LNCAP (cell line): ENCODE measurements around the gene CHRNA4.

Experiments used
- TF ChIP-seq, protein P1 (sequence below): fragments of 450-650 bp; IDR thresholded peaks from 2 replicates; pipeline ENCODE4 v1.5.1; 2017; ENCODE audit warnings: mild to moderate bottlenecking

CHRNA4 gene

DNA sequence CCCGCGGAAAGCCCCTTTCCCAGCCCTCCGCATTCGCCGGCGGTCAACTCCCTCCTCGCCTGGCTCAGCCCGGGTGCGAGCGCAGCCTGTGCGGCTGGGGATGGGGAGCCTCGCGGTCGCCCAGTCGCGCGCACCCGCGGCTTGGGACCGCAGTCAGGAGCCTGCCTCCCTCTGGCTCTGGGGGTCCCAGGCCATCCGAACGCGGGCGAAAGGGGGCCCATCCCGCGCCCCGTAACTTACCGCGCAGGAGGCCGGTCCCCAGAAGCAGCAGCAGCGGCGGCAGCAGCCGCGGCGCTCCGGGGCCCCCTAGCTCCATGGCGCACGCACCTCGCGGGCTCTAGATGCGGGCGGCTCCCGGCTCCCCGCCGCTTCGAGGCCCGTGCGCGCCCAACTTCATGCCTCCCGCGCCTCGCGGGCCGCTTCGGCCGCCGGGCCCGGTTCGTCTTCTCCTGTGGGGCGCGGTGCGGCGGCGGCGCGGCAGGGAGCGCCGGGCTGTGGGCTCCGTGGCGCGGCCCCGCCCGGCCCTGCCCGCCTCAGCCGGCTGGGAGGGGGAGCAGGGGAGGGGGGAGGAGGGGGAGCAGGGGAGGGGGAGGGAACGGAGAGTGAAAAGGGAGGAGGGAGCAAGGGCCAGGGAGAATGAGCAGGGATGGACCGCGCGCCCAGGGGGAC, at the start of gene CHRNA4:
CHRNA4 (minus strand) TSS at position 500 of the 669 bp plus-strand sequence; CDS start at position 316, 184 bp downstream.
- TF ChIP-seq, protein P1, sequence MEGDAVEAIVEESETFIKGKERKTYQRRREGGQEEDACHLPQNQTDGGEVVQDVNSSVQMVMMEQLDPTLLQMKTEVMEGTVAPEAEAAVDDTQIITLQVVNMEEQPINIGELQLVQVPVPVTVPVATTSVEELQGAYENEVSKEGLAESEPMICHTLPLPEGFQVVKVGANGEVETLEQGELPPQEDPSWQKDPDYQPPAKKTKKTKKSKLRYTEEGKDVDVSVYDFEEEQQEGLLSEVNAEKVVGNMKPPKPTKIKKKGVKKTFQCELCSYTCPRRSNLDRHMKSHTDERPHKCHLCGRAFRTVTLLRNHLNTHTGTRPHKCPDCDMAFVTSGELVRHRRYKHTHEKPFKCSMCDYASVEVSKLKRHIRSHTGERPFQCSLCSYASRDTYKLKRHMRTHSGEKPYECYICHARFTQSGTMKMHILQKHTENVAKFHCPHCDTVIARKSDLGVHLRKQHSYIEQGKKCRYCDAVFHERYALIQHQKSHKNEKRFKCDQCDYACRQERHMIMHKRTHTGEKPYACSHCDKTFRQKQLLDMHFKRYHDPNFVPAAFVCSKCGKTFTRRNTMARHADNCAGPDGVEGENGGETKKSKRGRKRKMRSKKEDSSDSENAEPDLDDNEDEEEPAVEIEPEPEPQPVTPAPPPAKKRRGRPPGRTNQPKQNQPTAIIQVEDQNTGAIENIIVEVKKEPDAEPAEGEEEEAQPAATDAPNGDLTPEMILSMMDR: no peak

DNA sequence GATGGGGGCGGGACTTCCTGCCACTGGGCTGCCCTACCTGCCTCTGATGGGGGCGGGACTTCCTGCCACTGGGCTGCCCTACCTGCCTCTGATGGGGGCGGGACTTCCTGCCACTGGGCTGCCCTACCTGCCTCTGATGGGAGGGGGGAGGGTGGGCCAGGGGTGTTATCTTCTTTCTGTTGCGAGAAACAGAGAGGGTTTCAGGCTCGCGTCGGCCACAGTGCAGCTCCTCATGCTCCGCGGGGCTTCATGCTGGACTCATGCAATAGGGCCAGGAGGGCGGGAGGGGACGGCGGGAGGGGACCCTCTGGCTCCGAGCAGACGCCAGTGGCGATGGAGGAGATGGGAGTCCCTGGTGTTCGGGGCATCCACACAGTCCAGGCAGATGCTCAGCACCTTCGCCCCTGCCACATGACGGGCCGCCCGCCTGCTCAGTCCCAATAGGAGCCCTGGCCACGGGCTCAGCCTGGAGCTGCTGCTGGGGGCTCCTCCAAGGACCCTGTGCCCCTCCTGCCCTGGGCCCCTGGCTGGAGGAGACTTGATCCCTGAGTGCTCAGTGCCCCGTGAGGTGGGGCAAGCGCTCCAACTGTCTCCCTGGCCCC, 48.8 kb upstream of the CHRNA4 start:
- TF ChIP-seq, protein P1: no peak

DNA sequence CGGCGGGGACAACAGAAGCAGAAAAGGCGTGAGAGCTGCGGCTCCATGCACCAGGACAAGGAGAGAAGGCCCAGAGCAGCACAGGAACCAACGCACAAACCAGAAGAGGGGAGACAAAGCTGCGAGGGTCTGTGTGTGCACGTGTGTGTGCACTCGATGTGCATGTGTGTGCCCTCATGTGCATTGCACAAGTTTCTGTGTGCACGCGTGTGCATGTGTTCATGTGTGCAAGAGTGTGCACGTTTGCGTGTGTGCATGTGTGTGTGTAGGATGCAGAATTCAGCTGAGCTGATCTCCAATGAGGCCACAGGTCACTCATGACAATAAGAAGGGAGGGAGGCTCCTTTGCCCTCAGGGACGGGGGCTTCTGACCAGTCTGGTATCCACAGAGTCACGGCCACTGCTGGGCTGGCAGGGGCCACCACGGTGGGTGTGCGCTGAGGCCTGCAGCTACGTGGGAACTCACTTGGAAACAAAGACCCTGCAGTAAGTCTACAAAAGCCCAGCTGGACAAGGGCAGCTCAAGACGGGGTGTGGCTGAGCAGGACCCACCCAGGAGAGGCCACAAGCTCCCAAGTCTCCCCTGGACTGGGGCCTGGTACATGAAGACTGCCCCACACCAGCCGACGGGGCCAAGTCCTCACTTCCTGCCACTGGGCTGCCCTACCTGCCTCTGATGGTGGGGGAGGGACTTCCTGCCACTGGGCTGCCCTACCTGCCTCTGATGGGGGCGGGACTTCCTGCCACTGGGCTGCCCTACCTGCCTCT, 48.1 kb upstream of the CHRNA4 start:
- TF ChIP-seq, protein P1: no peak

DNA sequence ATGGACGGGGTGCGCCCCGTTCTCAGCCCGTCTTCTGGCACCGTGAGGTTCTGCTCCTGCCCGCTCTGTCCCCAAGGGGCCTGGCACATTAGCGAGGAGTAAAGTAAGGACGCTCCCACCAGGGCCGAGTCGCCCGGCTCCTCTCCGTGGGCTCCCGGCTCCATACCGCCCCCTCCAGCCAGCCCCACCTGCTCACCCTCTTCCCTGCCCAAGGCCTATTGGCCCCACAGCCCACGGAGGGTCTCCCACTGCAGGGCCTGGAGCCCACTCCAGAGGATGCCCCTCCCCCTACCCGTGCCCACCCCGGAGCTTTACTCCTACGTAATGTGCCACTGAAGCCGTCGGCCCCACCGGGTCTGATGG, 47.5 kb upstream of the CHRNA4 start:
- TF ChIP-seq, protein P1: no peak

DNA sequence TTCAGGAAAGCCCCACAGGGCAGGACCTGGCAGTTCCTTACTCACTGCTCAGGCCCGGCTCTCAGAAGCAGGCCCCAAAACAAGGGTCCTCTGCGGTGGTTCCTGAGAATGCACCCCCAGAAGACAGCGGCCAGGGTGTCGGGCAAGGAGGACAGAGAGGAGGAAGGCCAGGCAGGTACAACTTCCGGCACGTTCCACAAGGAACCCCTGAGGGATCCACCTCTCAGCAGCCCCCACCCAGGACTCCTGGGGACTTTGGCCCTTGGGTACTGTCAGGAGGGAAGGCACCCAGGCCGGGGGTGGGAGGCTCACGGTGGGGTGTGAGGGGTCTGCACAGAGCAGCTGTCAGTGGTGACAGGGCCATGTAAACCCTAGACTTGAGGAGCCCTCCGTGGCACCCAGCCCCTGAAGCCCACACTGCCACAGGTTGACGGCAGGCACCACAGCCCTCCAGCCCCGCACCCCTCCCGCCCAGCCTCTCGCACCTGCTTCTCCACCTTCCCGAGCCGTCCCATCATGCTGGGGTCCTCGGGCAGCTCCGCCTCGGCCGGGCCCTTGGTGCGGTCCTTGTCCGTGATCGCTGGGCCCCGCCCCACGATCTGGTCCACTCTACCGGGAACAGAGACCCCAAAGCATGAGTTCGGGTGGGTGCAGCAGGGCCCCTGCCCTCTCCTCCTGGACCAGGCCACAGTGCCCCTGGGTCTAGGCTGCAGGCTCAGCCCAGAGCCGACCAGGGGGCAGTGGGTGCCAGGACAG, 47.0 kb upstream of the CHRNA4 start:
- TF ChIP-seq, protein P1: no peak

DNA sequence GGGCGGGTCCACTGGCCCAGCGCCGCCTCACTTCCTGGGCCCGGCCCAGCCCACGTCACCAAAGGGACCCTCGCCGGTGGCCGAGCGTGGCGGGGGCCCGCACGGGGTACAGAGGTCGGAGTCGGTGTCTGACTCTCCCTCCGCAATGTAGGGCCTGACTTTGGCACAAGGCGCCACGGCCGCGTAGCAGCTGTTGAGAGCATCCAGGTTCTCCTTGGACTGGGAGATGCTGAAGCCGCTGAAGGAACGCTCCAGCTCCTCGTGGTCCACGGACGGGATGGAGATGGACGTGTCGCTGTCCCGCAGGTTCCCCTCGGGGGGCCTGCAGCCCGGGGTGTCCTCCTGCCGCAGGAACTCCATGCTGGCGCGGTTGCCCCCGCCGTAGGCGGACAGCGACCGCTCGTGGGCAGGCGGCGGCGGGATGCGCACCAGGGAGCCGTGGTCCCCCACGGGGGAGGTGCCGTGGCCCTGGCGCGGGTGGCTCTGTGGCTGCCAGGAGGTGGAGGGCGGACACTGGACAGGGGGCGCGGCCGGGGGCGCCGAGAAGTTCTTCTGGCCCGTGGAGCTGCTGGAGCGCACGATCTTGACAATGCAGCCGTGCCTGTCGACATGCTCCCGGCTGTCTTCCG, 45.6 kb upstream of the CHRNA4 start:
- TF ChIP-seq, protein P1: no peak

DNA sequence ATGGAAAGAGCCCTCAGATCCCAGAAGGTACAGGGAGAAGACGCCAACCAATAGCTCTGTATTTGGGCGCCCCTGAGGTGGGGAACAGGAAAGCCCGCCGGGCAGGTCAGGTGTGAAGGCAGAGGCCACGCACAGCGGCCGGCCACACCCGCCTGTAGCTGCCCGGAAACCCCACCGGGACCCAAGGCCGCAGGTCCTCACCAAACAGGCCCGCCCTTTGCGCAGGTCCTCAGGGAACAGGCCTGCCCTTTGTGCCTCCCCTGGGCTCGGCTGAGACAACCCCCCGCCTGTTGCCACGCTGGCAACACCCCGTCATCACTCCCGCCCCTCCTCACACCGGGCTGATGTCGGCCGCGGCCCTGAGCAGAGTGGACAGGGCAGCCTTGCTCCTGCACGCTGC, 44.9 kb upstream of the CHRNA4 start:
- TF ChIP-seq, protein P1: no peak
